Occipital lobe (tissue), 2 donors: ENCODE data around the gene RAPGEF5. TPM values are rescaled to one million over a fixed set of nuclear protein-coding genes. Genes with fewer than 3 reads are reported as not detected.

Experiments used
- DNase-seq: peaks from one replicate; lab custom pipeline; 2025; lab: John Stamatoyannopoulos, UW
- total RNA-seq: library from RNA; depleted of rRNA; stranded (reverse); fragments of >200 nt; gene quantifications from one replicate; pipeline ENCODE4 v1.2.3, GENCODE V29; 2014

The RAPGEF5 gene
- total RNA-seq, 1 donor from 2014 or later = 81.4 TPM

DNA sequence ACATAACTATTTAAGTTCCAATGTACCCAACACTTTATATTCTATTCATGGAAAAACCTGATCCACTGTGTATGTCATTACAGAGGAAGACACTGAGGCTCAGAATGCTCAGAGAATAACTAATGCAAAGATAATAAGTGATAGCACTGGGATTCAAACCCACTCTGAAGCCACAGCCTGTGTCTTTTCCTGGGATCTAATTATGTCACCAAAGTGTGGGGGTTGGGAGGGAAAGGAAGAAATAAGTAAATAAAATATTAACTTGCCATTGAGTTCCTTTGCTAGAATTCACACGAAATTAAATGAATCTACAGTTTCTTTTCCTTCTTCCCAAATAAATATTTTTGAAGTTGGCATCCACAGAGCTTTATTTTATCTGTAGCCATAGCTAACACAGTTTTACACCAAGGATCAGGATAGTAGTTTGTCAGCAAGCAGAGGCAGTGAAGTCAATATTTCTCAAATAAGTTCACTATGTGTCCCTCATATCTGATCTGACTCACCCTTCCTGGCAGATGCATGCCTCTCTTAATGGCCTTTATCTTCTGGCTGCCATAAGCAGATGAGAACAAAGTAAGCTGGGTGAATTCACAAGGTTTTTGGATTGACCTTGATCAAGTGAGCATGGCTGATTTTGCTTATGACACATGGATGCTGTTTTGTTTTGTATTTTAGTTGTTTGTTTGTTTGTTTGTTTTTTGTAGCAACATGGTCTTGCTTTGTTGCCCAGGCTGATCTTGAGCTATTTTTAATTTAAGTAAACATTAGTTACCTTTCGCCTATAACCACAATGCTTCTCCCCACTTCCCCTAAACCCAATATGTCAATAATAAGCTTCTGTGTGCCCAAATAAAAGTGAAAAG is 6.3 kb downstream of the RAPGEF5 start:
- no peak for DNase-seq

DNA sequence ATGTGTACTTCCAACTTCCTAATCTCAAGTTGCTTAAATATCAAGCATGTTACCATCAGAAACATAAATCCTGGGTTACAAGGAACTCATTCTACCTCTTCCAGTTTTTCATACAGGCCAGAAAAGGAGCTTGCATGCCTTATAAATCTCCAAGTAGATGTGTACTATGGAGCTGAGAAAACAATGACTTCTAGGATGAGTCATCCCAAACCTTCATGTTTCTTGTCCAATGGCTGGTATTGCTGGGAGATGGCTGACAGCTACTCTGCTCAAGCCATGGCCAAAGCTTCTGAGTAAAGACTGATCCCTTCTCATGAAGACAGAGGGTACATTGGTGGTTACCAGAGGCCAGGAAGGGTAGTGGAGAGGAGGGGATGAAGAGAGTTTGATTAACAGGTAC is 8.6 kb downstream of the RAPGEF5 start:
- DNase-seq = no peak

DNA sequence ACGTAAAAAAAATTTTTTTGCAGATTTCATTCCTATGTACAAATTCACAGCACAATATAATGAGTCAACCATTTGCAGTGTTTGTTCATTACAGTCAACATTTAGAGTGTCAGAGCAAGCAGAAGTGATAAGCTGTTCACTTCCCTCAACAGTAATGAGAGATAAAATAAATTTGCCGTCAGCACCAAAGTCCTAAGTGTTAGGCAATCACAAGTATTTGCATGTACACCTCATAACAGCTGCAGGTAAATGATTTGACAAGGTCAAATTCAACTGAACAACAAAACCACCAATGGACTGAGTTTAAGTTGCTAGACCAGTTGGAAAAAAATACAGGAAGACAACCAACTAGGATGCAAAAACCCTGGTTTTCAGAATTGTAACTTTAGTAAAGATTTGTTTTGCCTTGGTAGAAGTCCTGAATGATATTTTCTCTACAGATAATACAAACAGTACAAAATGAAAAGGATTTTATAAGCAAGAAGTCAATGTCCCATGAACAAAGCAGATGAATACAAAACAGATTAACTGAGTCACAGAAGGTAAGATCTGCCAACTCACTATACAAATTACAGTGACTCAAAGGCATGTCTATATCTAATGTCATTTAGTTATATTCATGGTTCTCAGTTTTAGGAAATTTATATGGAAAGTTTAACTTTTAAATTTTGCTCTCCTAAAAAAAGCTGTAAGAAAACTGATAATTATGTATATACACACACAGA is 10.4 kb downstream of the RAPGEF5 start:
- no peak for DNase-seq

DNA sequence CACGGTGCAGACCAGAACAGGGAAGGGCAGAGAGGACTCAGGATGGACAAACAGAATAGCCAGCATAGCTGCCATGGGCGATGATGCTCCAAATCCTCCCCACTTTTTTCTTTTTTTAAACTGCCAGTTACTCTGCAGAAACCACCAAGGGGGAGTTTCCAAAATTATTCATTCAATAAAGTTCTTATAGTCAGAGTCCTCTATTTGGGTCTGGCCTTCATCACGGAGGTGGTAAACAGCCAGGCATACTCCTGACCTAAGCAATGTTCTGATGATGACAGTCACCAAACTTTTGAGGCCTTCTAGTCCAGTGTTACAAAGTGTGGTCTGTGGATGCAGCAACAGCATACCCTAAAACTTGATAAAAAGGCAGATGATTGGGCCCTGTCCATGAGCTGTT is 12.3 kb downstream of the RAPGEF5 start:
- DNase-seq = no peak

DNA sequence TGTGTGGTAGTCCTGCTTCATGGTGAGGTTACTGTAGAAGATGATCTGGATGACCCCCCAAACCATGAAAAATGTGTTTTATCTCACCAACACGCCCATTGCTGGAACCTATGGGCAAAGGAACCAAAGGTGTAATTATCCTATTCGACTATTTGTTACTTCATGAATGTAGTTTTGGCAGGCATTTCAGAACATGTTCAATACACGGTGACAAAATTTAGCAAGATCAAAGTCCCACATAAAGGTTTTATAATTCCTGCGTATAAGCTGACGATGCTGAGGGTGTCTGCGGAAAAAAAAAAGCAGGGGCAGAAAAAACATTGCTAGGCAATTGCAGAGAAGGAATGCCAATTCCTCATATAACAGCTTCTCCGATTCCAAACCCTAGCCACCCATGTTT is 13.3 kb downstream of the RAPGEF5 start:
- no peak for DNase-seq

DNA sequence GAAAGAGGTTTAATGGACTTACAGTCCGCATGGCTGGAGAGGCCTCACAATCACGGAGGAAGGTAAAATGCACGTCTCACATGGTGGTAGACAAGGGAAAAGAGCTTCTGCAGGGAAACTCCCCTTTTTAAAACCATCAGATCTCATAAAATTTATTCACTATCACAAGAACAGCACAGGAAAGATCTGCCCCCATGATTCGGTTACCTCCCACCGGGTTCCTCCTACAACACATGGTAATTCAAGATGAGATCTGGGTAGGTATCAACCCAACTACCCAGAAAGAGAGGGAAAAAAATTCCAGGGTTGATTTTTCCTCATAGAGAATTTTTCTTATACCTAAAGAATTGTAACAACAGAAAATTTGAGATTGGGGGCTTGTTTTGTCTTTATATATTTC is 13.9 kb downstream of the RAPGEF5 start:
- no peak for DNase-seq

DNA sequence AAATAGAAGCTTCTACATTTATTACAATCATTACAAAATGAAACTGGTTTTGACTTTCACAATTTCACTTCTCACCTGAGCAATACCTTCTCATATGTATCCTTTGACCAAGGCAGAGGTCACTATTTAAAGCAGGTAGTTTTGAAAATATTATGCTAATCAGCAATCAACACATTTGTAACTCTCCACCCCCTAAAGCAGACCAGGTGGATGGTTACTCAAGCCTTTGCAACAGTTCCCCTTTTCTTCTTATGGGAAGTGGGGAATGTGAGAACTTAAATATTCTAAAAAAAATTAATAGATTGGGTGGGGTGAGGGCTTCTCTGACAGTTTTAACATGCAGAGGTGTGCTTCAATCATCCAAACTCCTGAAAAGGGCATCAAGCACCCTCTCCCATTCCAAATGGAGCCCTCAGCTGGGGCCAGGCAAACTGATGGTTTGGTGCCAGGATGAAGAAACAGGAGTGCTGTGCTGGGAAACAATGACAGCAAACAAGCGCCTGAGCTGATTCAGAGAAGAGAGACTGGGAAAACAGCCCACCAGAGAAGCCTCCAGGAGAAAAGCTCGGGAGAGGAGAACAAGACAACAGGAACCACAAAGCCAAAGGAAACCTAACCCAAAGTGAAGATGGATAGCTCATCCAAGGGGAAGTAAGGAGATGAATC is 17.1 kb downstream of the RAPGEF5 start:
- no peak for DNase-seq

DNA sequence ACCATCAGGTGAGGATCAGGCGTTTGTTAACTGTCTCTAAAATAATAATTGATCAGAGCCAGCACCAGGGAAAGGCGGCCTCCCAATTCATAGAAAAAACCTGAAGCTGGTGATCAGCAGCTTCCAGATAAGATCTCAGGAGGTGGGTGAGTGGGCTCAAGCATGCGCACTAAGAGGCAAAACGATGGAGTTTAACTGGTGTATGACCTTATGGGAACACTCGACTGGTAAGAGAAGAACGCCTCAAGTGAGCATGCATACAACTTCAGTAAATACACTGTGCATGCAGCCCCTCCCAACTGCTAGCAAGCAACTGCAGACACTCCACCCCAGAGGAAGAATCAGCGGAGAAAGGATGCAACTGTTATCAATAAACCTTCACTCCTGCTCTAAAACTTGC is 18.1 kb downstream of the RAPGEF5 start:
- no peak for DNase-seq

DNA sequence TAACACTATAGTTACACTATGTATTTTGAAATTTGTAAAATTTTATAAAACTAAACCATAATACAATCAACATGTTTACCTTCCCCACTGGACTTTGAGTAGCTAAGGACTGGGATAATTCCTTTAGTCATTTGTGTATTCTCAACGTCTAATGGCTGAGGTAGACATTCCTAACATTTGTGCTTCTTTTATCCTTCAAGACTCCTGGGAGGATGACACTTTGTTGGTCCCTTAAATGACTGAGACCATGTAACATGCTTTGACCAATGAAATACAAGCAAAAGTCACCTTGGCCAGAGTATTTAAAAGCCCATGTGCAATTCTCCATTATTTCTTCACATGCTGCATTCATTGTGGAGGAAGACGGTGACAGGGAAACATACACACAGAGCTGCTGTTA is 18.5 kb downstream of the RAPGEF5 start:
- no peak for DNase-seq

DNA sequence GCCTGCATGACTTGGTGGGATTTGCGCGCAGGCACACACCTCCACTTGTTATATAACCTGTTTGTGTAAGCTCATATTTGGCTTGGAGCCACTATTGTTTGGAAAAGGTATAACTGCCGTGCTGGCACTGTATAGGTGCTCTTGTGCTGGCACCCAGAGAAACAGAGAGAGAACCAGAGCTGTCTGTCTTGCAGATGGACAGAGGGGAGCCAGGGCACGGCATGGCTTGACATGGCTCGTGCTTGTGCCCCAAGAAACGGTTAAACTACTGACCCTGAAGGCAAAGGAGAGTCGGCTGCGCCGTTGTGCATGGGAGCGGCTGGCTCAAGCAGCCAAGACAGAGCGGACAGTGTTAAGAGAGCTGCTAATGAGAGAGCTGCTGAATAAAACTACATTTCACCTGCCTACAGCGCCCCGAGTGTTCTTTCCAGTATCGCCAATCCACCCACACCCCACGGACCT is 23.2 kb downstream of the RAPGEF5 start:
- no peak for DNase-seq

DNA sequence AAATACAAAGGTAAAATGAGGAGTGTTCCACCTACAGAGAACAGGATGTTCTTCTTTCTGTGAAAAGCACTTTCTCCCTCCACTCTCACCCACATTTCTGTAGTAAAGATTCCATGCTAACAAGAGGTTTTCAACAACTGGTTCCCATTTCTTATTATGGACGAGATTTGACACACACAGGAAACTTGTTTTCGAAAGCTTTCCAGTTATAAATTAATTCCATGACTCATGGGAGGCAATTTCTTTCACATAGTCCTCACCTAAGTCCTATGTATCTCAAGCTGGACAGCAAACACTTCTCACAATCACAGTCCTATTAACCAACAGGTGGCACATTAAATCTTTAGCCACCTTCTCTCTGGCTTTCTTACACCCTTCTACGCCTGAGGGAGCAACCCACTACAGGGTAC is 24.5 kb downstream of the RAPGEF5 start:
- DNase-seq = no peak

DNA sequence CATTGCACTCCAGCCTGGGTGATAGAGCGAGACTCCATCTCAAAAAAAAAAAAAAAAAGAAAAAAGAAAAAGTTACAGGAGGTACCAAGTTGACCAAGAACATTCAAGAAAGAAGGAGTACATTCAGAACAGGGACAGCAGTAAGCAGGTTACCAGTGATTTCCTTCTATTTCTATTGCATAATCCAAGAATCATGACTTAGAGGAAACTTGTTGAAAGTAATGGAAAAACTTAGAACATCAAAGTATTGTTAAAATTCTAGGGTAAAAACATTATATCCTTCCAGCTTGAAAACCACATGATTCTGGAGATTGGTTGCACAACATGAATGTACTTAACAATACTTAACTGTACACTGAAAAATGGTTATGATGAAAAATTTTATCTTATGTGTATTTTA is 25.2 kb downstream of the RAPGEF5 start:
- DNase-seq = no peak

DNA sequence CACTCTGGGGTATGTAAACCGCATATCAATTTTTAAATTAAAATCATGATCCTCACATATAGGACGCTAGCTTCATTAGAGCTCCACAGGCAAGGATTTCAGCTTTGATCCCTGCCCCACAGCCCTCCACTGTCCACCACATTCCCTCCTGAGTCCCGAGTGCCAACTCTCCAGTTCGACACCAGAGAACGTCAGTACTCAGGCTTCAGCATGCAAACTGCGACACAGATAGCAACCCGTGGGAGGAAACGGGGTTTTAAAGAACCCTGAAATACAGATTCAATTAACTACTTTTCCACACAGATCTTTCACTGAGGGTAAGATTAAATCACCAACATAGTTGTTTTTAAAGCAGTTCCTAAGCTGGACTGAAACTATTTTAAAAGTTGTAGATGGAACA is 26.1 kb downstream of the RAPGEF5 start:
- DNase-seq = no peak

DNA sequence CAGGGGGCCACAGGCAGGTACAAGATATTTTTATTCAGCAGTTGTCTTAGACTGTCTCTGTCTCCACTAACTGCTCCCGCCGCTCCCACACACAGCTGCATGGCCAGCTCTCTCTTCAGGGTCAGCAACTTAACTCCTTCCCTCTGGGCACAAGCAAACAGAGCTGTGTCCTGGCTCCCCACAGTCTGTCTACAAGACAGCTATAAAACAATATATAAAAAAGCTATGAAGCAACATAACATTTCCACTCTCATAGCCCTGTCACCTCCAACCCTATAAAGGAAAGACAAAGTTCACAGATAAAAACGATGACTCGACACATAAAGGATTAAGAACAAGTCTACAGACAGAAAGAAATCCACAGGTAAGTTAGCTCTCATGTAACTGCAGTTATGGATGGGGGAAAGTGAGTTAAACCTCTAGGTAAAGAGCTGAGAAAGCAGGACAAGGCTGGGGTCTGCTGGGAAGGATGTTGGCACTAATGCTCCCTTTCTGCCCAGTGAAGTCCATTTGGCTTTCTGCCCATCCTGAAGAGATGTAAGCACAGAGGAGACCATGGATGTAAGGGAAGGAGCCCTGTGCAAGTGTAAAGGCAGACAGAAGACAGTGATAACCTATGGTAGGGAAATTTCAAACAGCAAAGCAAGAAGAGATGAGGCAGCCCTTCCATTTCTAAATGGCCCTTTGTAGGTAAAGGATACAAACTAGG is 27.0 kb downstream of the RAPGEF5 start:
- no peak for DNase-seq

DNA sequence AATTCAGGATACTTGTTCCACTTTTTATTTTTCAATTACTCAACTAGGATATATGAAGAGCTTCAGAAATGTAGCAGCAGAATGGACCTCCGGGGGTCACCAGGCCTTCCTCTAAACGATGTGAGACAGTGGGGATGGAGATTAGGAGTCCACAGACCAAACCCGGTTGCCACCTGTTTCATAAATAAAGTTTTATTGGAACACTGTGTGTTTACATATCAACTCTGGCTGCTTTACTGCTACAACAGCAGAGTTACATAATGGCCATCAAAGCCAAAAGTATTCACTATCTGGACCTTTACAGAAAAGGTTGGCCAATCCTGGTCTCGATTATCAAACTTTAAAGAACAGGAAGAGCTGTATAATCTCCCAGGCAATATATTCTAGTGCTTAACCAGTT is 30.8 kb downstream of the RAPGEF5 start:
- DNase-seq = no peak

DNA sequence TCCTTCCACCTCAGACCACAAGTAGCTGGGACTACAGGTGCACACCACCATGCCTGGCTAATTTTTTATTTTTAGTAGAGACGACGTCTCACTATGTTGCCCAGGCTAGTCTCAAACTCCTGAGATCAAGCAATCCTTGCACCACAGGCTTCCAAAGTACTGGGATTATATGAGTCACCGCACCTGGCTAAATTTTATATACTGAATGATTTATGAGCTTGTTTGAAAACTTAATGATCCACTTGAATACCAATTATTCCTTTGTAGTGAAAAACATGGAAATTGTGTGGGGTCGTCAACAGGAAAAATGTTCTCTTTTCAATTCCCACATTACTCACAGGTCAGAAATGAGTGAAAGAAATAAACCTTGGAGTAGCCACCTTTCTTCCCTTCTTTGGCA is 31.3 kb downstream of the RAPGEF5 start:
- no peak for DNase-seq

DNA sequence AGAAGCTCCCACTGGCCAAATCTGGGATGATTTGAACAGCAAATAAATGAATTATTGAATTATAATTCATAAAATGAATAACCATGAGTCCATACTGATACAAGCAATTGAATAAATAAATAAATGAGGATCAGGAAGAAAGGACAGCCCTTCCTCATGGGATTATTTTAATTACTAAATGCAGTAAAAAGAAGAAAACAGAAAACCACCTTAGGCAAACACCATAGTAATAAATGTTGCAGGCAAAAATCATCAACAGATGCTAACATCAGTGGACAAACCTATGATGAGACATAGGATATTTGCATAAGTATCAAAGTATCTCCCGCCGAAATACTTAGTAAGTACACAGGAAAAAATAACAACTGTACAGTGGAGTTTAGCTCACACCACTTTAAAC is 33.2 kb downstream of the RAPGEF5 start:
- no peak for DNase-seq

DNA sequence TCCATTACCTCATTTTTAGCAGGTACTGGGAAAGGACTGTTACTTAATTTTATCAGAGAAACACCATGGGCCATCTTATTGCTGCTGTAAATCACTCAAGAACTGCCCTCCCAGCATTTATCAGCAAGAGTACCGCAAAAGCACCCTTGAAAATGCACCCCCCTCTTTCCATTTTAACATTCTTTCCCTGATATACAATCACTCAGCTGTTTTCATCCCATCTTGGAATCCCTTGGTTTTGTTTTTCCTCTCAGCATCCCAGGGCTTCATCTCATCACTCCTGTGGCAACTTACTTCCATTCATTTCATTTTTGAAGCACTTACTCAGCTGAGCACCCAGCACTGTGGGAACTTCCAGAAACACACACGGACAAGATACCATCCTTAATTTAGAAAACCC is 36.5 kb downstream of the RAPGEF5 start:
- DNase-seq = no peak

DNA sequence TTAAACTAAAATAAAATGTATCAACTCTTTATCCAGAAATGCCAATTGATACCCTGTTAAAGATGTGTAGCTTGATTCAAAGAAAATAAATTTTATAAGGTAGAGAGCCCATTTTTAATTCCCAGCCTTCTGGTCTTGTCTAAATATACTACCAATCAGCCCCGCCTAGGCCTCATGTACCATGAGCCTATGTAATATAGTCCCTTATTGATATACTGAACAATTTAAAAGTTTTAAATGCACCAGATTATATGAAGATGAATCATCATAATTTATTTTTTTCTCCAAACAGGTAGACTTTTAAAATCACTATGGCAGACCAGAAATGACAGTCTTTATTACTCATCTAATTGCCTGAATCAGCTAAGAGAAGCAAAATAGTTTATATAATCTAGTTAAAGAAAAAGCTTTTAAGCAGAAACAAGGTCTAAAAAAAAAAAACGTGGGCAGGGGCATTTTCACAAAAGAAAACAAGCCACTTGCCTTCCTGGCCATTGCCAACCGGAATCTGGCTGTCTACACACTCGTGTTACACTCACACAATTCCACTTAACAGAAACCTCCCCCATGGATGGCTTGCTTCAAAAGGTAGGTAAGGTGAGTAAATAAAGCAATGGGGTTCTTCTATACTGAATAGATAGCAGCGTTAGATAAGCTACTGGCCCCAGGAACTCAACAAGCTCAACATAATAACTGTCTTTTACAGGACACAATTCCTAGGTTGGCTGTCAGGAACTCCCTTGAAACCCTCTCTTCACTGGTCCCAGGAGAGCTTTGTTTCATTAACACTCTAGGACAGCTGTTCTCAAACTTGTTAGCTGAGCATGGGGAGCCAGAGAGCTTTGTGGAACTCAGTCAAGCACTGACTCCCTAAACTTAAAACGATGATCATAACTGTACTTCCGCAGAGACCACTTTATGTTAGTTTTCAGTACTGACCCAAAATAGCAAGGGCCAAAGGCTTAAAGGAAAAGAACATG is 37.2 kb downstream of the RAPGEF5 start:
- no peak for DNase-seq

DNA sequence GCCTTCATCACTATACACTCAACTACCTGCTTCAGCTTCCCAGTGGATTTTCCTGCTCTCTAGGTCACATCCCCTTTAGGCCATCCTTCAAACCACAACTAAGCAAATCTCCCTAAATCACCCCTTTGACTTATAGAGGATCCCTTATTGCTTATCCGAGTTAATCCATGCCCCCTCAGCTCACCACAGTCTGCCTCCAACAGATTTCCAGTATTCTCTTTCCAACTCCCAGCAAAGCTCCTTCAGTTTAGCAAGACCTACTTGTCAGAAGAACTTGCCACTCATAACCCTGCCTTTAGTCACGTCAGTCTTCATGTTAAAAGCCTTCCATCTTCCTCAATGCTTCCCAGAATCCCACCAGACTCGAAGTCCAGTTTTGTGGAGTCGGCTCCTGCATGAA is 38.6 kb downstream of the RAPGEF5 start:
- no peak for DNase-seq

DNA sequence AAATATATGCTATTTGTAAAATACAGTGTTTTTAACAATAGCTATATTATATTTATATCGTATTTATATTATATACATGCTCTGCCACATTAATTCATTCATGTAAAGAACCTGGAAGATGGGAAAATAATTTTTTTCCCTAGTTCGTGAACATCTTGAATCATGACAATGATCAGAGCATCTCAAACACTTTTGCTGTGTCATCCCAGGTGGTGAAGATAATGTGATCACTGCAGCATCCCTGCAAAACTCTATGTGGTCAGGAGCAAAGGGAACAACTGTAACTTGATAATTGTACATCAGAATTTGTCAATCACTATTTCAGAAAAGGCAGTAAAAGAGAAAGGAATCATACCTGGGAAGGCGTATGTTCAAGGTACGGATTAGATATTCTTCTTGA is 39.3 kb downstream of the RAPGEF5 start:
- DNase-seq = no peak
